Cardiac muscle cell (in vitro differentiated cells and primary cell): Measurements from ENCODE around the gene ANAPC4. TPM values are rescaled to one million over a fixed set of nuclear protein-coding genes. Genes with fewer than 3 reads are reported as not detected.

ENCODE experiments used
- DNase-seq, 2 donors: peaks; one replicate each; pipeline versions ENCODE4 v3.0.0 to v3.0.0-alpha.2; 2010 to 2017; ENCODE audit warnings: low read depth in 1 of 2, low spot score in 1 of 2
- H3K27ac ChIP-seq: fragments of 200-600 bp; sonication (generic); 2 replicates; pipeline ENCODE4 v1.5.1; 2016
- H3K27me3 ChIP-seq: fragments of 200-600 bp; sonication (generic); 2 replicates; pipeline ENCODE4 v1.6.0; 2016; ENCODE audit warnings: control low read depth
- H3K36me3 ChIP-seq: fragments of 200-600 bp; sonication (generic); 2 replicates; pipeline ENCODE4 v1.5.1; 2016; ENCODE audit warnings: control low read depth
- H3K4me1 ChIP-seq: fragments of 200-600 bp; sonication (generic); 2 replicates; pipeline ENCODE4 v1.8.1; 2017; ENCODE audit warnings: low read depth, mild to moderate bottlenecking, mixed run types
- H3K4me3 ChIP-seq: fragments of 200-600 bp; sonication (generic); 2 replicates; pipeline ENCODE4 v1.5.1; 2016; ENCODE audit warnings: mild to moderate bottlenecking
- H3K9me3 ChIP-seq: fragments of 200-600 bp; sonication (generic); 2 replicates; pipeline ENCODE4 v1.5.1; 2017; ENCODE audit warnings: low read depth, mild to moderate bottlenecking, control low read depth
- CTCF ChIP-seq: IDR thresholded peaks from 2 replicates; pipeline ENCODE4 v1.5.1; 2012; ENCODE audit warnings: low read depth, mild to moderate bottlenecking, low read length
- polyA plus RNA-seq: library from polyadenylated mRNA; unstranded; fragments of >200 nt; fragmentation: Nextera tagmentation; extraction: Ambion mirVana; gene quantifications from 2 replicates; pipeline ENCODE4 v1.2.1, GENCODE V29; 2016
- total RNA-seq: library from RNA; depleted of rRNA; stranded (reverse); fragments of >200 nt; gene quantifications from 2 replicates; pipeline ENCODE4 v1.2.3, GENCODE V29; 2016

Gene ANAPC4
- total and polyA plus RNA-seq, 2 experiments from 2014 or later, result 20.8 to 39.3 TPM

- Histone ChIP-seq H3K4me3 (no peak overlapping the region), H3K27me3 (no peaks in the 10 kb centered on the region), H3K36me3 (no peaks in the 10 kb centered on the region), H3K27ac (no peak overlapping the region), H3K9me3 (no peaks in the 10 kb centered on the region), H3K4me1 (peaks cover 4% of the 10 kb centered on the region)
- TF ChIP-seq CTCF, result no peak
- no peak for DNase-seq
Measured at GRCh38 chr4:25424539-25425228, 47.6 kb downstream of the ANAPC4 start.

GRCh38 chr4:25425361-25425760, 48.3 kb downstream of the ANAPC4 start:
- Histone ChIP-seq H3K9me3 (no peaks in the 10 kb centered on the region), H3K36me3 (no peaks in the 10 kb centered on the region), H3K4me1 (peaks cover 7% of the 10 kb centered on the region), H3K27ac (no peak overlapping the region), H3K4me3 (no peak overlapping the region), H3K27me3 (no peaks in the 10 kb centered on the region)
- TF ChIP-seq CTCF, result no peak
- DNase-seq, result peak in 1 of 2 donors; percentile 47

GRCh38 chr4:25427871-25428270, 50.8 kb downstream of the ANAPC4 start:
- no peak overlapping the region for H3K27ac ChIP-seq
- no peaks in the 10 kb centered on the region for H3K9me3 ChIP-seq
- TF ChIP-seq CTCF, result no peak
- peaks cover 12% of the 10 kb centered on the region for H3K4me1 ChIP-seq
- DNase-seq, result no peak
- no peaks in the 10 kb centered on the region for H3K27me3 ChIP-seq
- no peak overlapping the region for H3K4me3 ChIP-seq
- H3K36me3 ChIP-seq, result no peaks in the 10 kb centered on the region

GRCh38 chr4:25430630-25431029, 53.6 kb downstream of the ANAPC4 start:
- H3K4me1 ChIP-seq, result peaks cover 12% of the 10 kb centered on the region
- DNase-seq, result no peak
- no peaks in the 10 kb centered on the region for H3K9me3 ChIP-seq
- no peaks in the 10 kb centered on the region for H3K36me3 ChIP-seq
- H3K27ac ChIP-seq, result peak overlapping the region; percentile 67
- H3K4me3 ChIP-seq, result no peak overlapping the region
- H3K27me3 ChIP-seq, result no peaks in the 10 kb centered on the region
- TF ChIP-seq CTCF, result no peak

GRCh38 chr4:25433966-25434827, 57.1 kb downstream of the ANAPC4 start:
- no peak for DNase-seq
- TF ChIP-seq CTCF, result no peak

More at GRCh38 chr4:25433966-25434827, 57.1 kb downstream of the ANAPC4 start:
- no peaks in the 10 kb centered on the region for H3K27me3 ChIP-seq
- H3K36me3 ChIP-seq, result no peaks in the 10 kb centered on the region
- H3K27ac ChIP-seq, result no peak overlapping the region
- H3K4me1 ChIP-seq, result peaks cover 12% of the 10 kb centered on the region
- H3K4me3 ChIP-seq, result no peak overlapping the region
- no peaks in the 10 kb centered on the region for H3K9me3 ChIP-seq
